HepG2 (cell line): ENCODE data around the gene MRPL54. TPM values are rescaled to one million over a fixed set of nuclear protein-coding genes. Genes with fewer than 3 reads are reported as not detected.

Experiments used
- ATF4 ChIP-seq, 2 experiments: fragments of 450-650 bp in 1 of 2; sonication (generic) in 1 of 2; formaldehyde crosslinking; IDR thresholded peaks; 2 replicates each; pipeline versions ENCODE4 v1.5.0 to v1.8.0; 2020 to 2022; ENCODE audit warnings: mild to moderate bottlenecking in 1 of 2, missing genetic modification reagents in 1 of 2
- ERF ChIP-seq: IDR thresholded peaks from 2 replicates; pipeline ENCODE4 v1.6.1; 2018; ENCODE audit warnings: missing biosample characterization, missing genetic modification reagents
- PAWR ChIP-seq: sonication (generic); formaldehyde crosslinking; IDR thresholded peaks from 2 replicates; pipeline ENCODE4 v1.4.0; 2020; ENCODE audit warnings: missing genetic modification reagents, mild to moderate bottlenecking, borderline replicate concordance
- TFE3 ChIP-seq: IDR thresholded peaks from 2 replicates; pipeline ENCODE4 v1.6.1; 2016
- ZBTB2 ChIP-seq: sonication (generic); formaldehyde crosslinking; IDR thresholded peaks from 2 replicates; pipeline ENCODE4 v1.8.0; 2022; ENCODE audit warnings: low read depth, missing genetic modification reagents
- ZBTB39 ChIP-seq: sonication (generic); formaldehyde crosslinking; IDR thresholded peaks from 2 replicates; pipeline ENCODE4 v1.5.0; 2020; ENCODE audit warnings: missing genetic modification reagents
- ZNF337 ChIP-seq: sonication (generic); formaldehyde crosslinking; IDR thresholded peaks from 2 replicates; pipeline ENCODE4 v1.5.1; 2020; ENCODE audit warnings: missing genetic modification reagents, low read depth, mild to moderate bottlenecking, borderline replicate concordance
- ZNF460 ChIP-seq: sonication (generic); formaldehyde crosslinking; IDR thresholded peaks from 2 replicates; pipeline ENCODE4 v1.5.1; 2020; ENCODE audit warnings: missing genetic modification reagents, mild to moderate bottlenecking, borderline replicate concordance
- ZNF570 ChIP-seq: sonication (generic); formaldehyde crosslinking; IDR thresholded peaks from 2 replicates; pipeline ENCODE4 v1.4.0; 2020; ENCODE audit warnings: mild to moderate bottlenecking, missing genetic modification reagents, borderline replicate concordance
- ZNF598 ChIP-seq: sonication (generic); formaldehyde crosslinking; IDR thresholded peaks from 2 replicates; pipeline ENCODE4 v1.5.1; 2020; ENCODE audit warnings: mild to moderate bottlenecking, missing genetic modification reagents, borderline replicate concordance
- ZNF687 ChIP-seq: sonication (generic); formaldehyde crosslinking; IDR thresholded peaks from 2 replicates; pipeline ENCODE4 v1.5.1; 2020; ENCODE audit warnings: mild to moderate bottlenecking, missing genetic modification reagents, moderate library complexity
- ZNF709 ChIP-seq: sonication (generic); formaldehyde crosslinking; IDR thresholded peaks from 2 replicates; pipeline ENCODE4 v1.5.0; 2020; ENCODE audit warnings: mild to moderate bottlenecking, missing genetic modification reagents
- polyA plus RNA-seq, 8 experiments: library from polyadenylated mRNA; depleted of rRNA in 3 of 8; stranded (reverse) in 7 of 8; unstranded in 1 of 8; fragments of >200 nt; fragmentation: Illumina TruSeq in 4 of 8; extraction: Trizol in 4 of 8; gene quantifications; 2 replicates each; pipeline versions ENCODE4 v1.2.1 to v1.2.3, GENCODE V29; 2011 to 2016; ENCODE audit warnings: low read depth in 4 of 8, missing spikeins in 1 of 8, mixed read lengths in 1 of 8; ENCODE audit not compliant: insufficient read depth in 1 of 8
- total RNA-seq, 5 experiments: library from RNA; depleted of rRNA; stranded (reverse); fragments of >200 nt; fragmentation: Illumina TruSeq; extraction: Trizol; gene quantifications; 2 replicates each; pipeline ENCODE4 v1.2.3, GENCODE V29; 2016; ENCODE audit warnings: low read depth in 1 of 5
- TF ChIP-seq, protein P1 (sequence below): sonication (generic); formaldehyde crosslinking; IDR thresholded peaks from 2 replicates; pipeline ENCODE4 v1.4.0; 2020; ENCODE audit warnings: missing genetic modification reagents, borderline replicate concordance

The MRPL54 gene
- total and polyA plus RNA-seq, 2 of the 13 experiments (the other 11 are each of a cell fraction or from before 2014, with no cell fraction given): 36.8 to 66.9 TPM

DNA sequence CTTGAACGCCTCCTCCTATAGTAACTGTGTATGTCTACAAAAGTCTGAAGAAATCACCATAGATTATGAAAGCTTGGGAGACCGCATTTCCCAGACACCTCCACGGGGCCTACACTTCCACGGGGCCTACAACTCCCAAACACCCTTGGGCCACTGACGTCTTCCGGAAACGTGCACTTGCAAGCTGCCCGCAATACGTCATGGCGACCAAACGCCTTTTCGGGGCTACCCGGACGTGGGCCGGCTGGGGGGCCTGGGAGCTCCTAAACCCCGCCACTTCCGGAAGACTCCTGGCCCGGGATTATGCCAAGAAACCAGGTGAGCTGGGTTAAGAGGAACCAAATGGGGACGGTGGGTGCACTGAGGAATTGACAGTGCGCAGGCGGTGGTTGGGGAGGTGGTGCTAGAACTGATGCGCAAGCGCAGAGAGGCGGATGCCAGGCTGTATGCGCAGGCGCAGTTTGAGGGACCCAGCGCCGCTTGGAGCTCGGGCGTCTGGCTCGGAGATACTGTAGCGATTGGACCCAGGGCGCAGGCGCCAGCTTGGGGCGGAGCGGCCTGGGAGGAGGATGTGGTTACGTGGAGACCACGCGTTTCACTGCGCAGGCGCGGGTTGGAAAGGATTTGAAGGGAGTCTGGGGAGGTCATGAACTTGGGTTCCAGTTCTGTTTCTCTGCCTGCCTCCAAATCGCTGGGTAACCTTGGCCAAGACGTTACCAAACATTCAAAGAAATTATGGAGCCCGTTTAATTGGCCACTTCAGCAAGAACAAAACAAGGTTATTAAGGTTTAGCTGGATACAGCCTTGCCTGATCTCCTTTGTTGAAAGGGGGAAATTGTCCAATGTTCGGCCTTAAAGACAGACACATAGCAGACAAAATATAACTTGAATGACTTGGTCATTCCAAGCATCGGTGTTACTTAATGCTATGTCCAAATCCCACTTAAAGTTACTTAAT is at the start of gene MRPL54 (continued):
- TF ChIP-seq ZNF687 (CRISPR knock-in tag) (peak; percentile 81), ZNF570 (CRISPR knock-in tag) (no peak), ZNF598 (CRISPR knock-in tag) (peak; percentile 39; the same call in 1 of the 2 replicates), ZNF709 (CRISPR knock-in tag) (no peak), ERF (CRISPR knock-in tag) (peak; percentile 44; the same call in 1 of the 2 replicates), ZBTB39 (CRISPR knock-in tag) (no peak), ATF4 (CRISPR knock-in tag; IDR thresholded peaks at IDR 0.05) (peak in 1 of 2 experiments; percentile 80; a peak in 2 of 4 replicates), PAWR (CRISPR knock-in tag) (no peak), ZNF337 (CRISPR knock-in tag) (0 out of 2 replicates have a peak, but pooled peaks have one; percentile 34), ZBTB2 (CRISPR knock-in tag) (no peak), ZNF460 (CRISPR knock-in tag) (no peak), TFE3 (CRISPR knock-in tag) (no peak; the same call in 1 of the 2 replicates)
- TF ChIP-seq, protein P1, sequence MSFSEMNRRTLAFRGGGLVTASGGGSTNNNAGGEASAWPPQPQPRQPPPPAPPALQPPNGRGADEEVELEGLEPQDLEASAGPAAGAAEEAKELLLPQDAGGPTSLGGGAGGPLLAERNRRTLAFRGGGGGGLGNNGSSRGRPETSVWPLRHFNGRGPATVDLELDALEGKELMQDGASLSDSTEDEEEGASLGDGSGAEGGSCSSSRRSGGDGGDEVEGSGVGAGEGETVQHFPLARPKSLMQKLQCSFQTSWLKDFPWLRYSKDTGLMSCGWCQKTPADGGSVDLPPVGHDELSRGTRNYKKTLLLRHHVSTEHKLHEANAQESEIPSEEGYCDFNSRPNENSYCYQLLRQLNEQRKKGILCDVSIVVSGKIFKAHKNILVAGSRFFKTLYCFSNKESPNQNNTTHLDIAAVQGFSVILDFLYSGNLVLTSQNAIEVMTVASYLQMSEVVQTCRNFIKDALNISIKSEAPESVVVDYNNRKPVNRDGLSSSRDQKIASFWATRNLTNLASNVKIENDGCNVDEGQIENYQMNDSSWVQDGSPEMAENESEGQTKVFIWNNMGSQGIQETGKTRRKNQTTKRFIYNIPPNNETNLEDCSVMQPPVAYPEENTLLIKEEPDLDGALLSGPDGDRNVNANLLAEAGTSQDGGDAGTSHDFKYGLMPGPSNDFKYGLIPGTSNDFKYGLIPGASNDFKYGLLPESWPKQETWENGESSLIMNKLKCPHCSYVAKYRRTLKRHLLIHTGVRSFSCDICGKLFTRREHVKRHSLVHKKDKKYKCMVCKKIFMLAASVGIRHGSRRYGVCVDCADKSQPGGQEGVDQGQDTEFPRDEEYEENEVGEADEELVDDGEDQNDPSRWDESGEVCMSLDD (CRISPR knock-in tag): no peak
